ENCODE results near the gene STARD8.
"Not testable (repeated sequence)": the region's sequence is repeated elsewhere in the genome, so short reads cannot be mapped to it uniquely, and the experiment has no call there.

STARD8 gene

DNA sequence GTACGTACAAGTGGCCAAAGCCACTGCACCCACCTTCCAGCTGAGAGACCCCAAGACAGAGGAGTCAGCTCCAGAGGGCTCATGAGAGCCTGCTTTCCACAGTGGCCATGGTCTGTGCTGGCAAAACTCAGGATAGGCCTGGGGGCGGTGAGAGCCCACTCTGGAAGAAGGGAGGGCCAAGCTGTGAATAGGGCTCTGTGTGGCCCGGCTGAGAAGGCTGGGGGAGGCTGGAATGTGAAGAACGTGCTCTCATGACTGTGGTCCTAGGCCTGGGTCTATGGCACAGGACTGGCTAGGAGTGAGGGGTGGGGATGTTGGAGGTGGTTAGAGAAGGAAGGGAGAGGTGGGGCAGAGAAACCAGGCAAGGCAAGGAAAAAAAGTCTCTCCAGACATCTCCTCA is 13.3 kb downstream of the STARD8 start:
- no peak for DNase-seq

DNA sequence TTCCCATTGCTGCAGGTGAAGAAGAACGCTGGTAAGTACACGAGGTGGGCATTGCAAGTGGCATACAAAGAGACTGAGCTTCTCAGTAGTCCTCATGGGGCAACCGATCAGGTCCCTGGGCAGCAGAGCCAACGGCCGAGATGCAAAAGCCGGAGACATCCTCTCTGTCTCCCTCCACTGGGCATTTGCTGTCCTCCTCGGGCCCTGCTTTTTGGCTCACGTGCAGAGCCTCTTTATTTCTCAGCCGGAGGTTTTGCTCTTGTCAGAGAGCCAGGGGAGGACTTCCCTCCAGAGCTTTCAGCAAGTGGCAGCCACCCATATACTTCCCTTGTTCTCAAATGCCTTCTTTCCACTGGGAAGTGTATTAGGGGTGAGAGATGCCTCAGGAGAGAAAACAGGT is 18.0 kb downstream of the STARD8 start:
- DNase-seq = no peak

DNA sequence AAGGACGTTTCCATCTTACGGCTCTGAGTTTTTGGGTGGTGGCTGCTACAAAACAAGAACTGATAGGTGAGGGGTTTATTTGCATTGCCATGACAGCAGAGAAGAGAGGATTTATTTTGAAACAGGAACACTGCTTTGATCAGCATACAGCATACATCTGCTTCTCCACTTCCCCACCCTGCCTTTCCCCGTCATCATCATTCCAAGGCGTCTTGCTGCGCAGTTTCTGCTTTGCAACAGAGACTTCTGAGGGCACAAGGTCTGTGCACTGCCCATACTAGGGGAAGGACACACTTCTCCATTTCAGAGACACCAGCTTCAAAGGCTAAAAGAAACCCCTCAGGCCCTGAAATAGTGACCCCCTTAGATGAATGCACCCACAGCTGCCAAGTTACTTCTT is 19.1 kb downstream of the STARD8 start:
- no peak for DNase-seq

- DNase-seq = no peak
Observed at GRCh38 chrX:68669094-68669860, 21.8 kb downstream of the STARD8 start.

DNA sequence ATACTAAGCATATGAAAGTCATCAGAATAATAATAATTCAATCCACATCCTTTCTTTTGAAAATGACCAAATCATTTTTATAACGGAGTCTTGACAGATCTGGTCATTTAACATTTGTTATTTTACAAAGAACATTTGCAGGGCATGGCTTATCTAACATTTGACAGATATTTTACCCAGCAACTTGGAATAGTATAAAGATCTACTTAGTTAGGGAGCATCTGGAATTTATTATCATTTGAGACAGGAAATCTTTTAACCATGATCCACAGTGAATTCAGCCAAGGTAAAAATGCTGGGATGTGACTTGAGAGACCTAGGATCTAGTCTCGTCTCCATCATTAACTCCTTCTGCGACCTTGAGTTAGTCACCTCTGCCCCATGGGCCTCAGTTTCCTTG is 22.4 kb downstream of the STARD8 start:
- DNase-seq = no peak

DNA sequence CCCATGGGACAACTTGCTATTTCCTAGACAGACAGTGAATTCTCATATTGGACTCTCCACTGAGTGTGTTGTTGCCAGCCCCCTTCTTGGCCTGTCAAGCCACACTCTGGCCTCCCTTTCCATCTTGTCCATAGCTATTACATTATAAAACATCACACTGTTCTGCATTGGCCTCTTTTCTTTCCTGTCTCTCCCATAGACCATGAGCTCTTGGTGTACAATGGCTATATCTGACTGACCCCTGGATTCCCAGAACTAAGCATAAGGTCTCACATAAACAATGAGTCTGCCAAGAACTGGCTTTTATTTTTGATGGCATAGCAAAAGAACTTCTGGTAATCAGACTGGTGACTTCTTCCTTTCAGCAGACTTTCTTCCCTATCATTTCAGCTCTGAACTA is 23.8 kb downstream of the STARD8 start:
- DNase-seq = no peak

- no peak for DNase-seq
Observed at GRCh38 chrX:68672581-68673318, 25.3 kb downstream of the STARD8 start.

DNA sequence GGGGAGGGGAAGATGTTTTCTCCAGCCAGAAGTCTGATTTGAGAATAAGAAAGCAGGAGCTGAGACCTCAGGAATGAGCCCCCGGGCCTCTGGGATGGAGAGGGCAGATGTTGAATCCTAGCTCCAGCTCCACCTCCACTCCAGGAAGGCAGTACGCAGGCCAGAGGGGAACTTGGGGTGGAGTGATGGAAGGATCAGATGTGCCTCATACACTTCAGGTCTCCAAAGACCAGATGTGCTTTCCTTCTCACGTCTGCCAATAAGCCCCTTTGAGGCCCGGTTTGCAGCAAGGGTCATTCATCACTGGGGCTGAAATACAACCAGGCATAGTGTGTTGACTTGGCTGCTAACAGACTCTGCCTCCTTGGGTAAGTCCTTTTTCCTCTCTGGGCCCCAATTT is 28.1 kb downstream of the STARD8 start:
- DNase-seq = no peak

DNA sequence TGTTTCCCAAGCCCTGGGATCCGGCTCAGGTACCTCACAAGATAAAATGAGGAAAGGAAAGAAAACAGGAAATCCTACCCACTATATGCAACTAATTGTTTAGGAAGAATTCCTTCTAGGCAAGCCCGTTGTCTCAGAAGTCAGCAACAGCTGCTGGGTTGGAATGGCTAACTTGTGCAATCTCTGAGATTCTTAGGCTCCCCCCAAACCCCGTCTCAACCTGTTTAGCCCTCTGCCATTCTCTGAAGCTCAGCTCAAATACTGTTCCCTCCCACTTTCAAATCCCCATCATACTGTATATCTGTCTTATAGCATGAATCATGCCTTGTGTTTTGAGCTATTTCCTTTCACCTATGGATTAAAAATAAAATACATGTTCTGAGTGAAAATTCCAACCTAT is 28.9 kb downstream of the STARD8 start:
- DNase-seq = no peak

DNA sequence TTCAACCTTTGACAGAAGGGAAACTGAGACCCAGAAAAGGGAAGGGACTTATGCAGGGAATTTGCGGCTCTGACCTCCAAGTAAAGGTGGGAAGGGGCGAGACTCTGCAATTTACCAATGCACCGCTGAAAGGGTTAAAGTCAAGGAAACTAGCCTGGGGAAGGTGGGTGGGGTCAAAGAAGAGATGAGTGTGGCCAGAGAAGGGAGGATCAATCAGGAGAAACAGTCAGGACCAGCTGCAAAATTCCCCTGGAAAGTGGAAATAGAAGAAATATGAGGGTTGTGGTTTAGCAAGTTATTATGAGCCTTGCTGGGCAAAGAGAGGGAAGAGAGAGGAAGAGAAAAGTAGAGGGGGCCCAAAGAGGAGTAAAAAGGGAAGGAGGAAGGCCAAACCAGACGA is 30.5 kb downstream of the STARD8 start:
- DNase-seq = no peak

GRCh38 chrX:68681443-68681941 is 34.0 kb downstream of the STARD8 start:
- DNase-seq = no peak

- no peak for DNase-seq
Observed at GRCh38 chrX:68682790-68683189, 35.3 kb downstream of the STARD8 start.

GRCh38 chrX:68683580-68683979 is 36.1 kb downstream of the STARD8 start:
- no peak for DNase-seq

DNA sequence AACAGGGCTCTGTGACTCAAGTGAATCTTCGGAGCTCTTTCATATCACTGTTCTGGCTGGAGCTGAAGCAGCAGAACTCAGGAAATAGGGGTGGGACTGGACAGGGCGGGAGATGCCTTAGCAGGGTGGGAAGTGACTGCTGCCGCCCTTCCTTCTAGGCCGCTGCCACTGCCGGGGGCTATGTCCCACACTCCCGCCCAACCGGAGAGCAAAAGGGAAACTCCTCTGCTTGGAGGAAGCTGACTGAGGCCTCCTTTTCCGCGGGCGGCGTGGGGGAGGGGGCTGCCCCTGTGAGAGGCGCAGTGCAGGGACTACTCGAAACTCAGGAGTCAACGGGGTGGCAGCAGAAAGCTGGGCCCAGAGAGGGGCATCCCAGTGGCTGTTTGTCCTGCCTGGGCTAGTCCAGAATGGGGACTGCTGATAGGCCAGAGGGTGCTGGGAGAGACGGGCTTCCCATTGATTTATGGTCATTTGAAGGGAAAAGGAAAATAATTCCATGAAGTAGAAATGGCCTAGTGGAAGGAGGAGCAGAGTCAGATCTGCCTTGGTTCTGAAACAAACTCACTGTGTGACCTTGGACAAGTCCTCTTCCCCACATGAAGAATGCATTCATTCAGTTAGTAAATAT is 36.9 kb downstream of the STARD8 start:
- no peak for DNase-seq

- DNase-seq = no peak
Observed at GRCh38 chrX:68684919-68685304, 37.4 kb downstream of the STARD8 start.

- DNase-seq = no peak
Observed at GRCh38 chrX:68685685-68686084, 38.2 kb downstream of the STARD8 start.

DNA sequence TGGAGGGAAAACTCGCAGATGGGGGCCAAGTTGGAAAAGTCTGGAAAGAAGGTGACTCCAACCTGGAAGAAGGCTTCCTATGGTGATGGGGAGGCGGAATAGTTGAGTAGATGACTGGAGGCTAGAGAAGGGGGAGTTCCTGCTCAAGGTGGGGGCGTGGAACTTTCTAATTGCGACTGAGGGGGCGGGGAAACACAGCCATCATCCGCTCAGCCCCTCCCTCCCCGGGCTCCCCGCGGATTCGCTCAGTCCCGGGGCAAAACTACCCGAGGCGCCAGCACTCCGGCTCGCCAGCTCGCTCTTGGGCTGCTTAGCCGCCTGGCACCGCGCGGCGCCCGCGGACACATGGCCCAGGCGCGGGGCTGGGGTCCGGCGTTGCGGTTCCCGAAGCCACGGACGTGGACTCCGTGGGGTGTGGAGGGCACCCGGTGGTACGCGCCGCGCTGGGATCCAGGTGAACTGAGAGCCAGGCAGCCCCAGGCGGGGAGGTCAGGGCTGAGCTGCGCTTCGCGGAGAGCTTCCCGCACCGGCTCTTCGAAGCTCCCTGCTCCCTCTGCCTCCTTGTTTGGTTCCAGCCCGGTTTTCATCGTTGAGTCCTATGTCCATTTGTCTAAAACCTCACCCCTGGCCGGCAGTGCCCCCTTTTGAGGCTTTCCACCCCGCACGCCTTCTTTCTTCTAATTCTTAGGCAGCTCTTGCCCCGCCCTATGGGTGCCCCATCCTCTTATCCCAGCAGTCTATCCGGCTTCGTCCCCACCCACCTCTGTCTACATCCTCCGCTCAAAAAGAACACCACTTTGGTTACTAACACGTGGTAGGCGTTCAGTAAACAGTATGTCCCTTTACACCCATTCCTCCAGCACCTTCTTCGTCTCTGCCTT is 38.9 kb downstream of the STARD8 start:
- no peak for DNase-seq

- DNase-seq = not testable (repeated sequence)
Observed at GRCh38 chrX:68688931-68689330, 41.5 kb downstream of the STARD8 start.

- no peak for DNase-seq
Observed at GRCh38 chrX:68690936-68691501, 43.6 kb downstream of the STARD8 start.

DNA sequence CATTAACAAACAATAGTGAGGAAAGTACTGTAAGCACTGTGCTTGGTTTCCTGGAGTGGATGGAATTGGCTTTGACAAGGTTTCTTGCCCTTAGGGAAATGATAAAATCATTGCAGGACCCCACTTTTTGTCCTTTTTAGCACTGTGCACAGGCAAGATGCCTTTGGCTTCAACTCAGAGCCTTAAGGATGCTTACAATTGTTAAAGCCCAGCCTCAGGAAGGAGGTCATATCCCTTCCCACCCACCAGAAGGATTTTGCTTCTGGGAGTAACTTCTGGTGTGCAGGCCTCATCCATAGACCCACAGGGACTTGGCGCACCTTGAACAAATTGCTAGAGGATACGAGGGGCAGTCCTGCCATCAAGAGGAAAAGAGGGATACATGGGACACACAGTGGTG is 44.5 kb downstream of the STARD8 start:
- no peak for DNase-seq

GRCh38 chrX:68692651-68693050 is 45.2 kb downstream of the STARD8 start:
- no peak for DNase-seq
